ENCODE results near the gene KLRC3.
"Not testable (repeated sequence)": the region's sequence is repeated elsewhere in the genome, so short reads cannot be mapped to it uniquely, and the experiment has no call there.

GRCh38 chr12:10439608-10440274 is 19.3 kb upstream of the KLRC3 start:
- TF ChIP-seq EP300 (IDR thresholded peaks at IDR 0.05; ENCODE audit: low read depth); CTCF (IDR thresholded peaks at IDR 0.05); POLR2A (IDR thresholded peaks at IDR 0.05); POLR2AphosphoS5 (IDR thresholded peaks at IDR 0.05): not testable (repeated sequence)

Data from transverse colon (tissue), 4 donors.